ENCODE data around the gene TPSAB1. TPM values are rescaled to one million over a fixed set of nuclear protein-coding genes. Genes with fewer than 3 reads are reported as not detected.
"Not testable (repeated sequence)": the region's sequence is repeated elsewhere in the genome, so short reads cannot be mapped to it uniquely, and the experiment has no call there.

The TPSAB1 gene
- total RNA-seq, 1 experiment from 2014 or later = not detected

DNA sequence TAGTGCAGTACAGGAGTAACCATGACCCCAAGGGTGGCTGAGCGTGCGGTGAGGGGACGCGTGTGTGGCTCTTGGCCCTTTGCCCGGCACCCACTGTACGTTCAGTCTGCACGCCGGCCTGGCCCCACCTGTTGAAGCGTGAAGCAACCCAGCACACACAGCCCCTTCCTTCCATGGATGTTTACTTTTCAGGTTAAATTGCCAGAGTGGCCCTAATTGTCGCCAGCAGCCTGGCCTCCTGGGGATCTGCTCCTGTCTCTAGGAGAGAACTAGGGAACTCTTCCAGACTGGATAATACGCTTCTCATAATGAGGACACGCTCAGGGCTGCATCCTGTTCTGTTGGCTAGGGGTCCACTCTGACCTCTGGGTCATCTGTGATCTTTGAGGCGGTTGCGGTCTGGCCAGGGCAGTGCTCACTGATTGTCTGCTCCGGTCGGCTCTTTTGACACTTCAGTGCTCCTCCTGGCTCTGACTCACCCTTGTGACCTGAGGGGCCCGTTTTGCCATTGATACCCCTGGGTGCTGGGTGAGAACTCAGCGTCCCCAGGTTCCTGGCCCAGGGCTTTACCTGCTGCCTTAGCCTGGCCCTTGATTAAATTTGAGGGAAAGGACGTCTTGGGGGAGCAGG is 43.2 kb upstream of the TPSAB1 start:
- Mint-ChIP-seq H3K36me3 (ENCODE audit: insufficient read depth, unreplicated experiment) (no peaks in the 10 kb centered on the region), H3K4me1 (ENCODE audit: low read depth, unreplicated experiment) (no peaks in the 10 kb centered on the region), H3K4me3 (ENCODE audit: low read depth, unreplicated experiment) (no peak overlapping the region), H3K27ac (ENCODE audit: unreplicated experiment) (no peak overlapping the region), H3K9me3 (ENCODE audit: low read depth, unreplicated experiment) (no peaks in the 10 kb centered on the region), H3K27me3 (ENCODE audit: unreplicated experiment) (peaks cover 80% of the 10 kb centered on the region)
- no TSS peak for BruUV-seq (replicated peaks)
- CTCF ChIA-PET = no interaction called here
- DNase-seq = no peak
- TF ChIP-seq, protein P1, sequence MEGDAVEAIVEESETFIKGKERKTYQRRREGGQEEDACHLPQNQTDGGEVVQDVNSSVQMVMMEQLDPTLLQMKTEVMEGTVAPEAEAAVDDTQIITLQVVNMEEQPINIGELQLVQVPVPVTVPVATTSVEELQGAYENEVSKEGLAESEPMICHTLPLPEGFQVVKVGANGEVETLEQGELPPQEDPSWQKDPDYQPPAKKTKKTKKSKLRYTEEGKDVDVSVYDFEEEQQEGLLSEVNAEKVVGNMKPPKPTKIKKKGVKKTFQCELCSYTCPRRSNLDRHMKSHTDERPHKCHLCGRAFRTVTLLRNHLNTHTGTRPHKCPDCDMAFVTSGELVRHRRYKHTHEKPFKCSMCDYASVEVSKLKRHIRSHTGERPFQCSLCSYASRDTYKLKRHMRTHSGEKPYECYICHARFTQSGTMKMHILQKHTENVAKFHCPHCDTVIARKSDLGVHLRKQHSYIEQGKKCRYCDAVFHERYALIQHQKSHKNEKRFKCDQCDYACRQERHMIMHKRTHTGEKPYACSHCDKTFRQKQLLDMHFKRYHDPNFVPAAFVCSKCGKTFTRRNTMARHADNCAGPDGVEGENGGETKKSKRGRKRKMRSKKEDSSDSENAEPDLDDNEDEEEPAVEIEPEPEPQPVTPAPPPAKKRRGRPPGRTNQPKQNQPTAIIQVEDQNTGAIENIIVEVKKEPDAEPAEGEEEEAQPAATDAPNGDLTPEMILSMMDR (IDR thresholded peaks at IDR 0.05; ENCODE audit: unreplicated experiment) = no peak
- intact Hi-C loops (cut with micrococcal nuclease; ENCODE audit: unreplicated experiment) = no loop called here

GRCh38 chr16:1198194-1198593 is 42.3 kb upstream of the TPSAB1 start:
- CTCF ChIA-PET = no interaction called here
- TF ChIP-seq, protein P1 (IDR thresholded peaks at IDR 0.05; ENCODE audit: unreplicated experiment) = no peak
- intact Hi-C loops (cut with micrococcal nuclease; ENCODE audit: unreplicated experiment) = no loop called here
- no peak for DNase-seq
- BruUV-seq (replicated peaks) = no TSS peak
- Mint-ChIP-seq H3K27me3 (ENCODE audit: unreplicated experiment) (peaks cover 80% of the 10 kb centered on the region), H3K4me1 (ENCODE audit: low read depth, unreplicated experiment) (no peaks in the 10 kb centered on the region), H3K27ac (ENCODE audit: unreplicated experiment) (no peak overlapping the region), H3K4me3 (ENCODE audit: low read depth, unreplicated experiment) (no peak overlapping the region), H3K36me3 (ENCODE audit: insufficient read depth, unreplicated experiment) (no peaks in the 10 kb centered on the region), H3K9me3 (ENCODE audit: low read depth, unreplicated experiment) (no peaks in the 10 kb centered on the region)

- intact Hi-C loops (cut with micrococcal nuclease; ENCODE audit: unreplicated experiment); H3K9me3 Mint-ChIP-seq (ENCODE audit: low read depth, unreplicated experiment); BruUV-seq (replicated peaks); H3K36me3 Mint-ChIP-seq (ENCODE audit: insufficient read depth, unreplicated experiment); CTCF ChIA-PET; H3K4me1 Mint-ChIP-seq (ENCODE audit: low read depth, unreplicated experiment); DNase-seq; H3K27ac Mint-ChIP-seq (ENCODE audit: unreplicated experiment); H3K4me3 Mint-ChIP-seq (ENCODE audit: low read depth, unreplicated experiment): not testable (repeated sequence)
- H3K27me3 Mint-ChIP-seq (ENCODE audit: unreplicated experiment) = peaks cover 80% of the 10 kb centered on the region
These were observed 41.7 kb upstream of the TPSAB1 start for GRCh38 chr16:1198671-1199346.

GRCh38 chr16:1199347-1200013 is 41.0 kb upstream of the TPSAB1 start:
- no peak overlapping the region for H3K4me3 Mint-ChIP-seq (ENCODE audit: low read depth, unreplicated experiment)
- H3K9me3 Mint-ChIP-seq (ENCODE audit: low read depth, unreplicated experiment) = no peaks in the 10 kb centered on the region
- intact Hi-C loops (cut with micrococcal nuclease; ENCODE audit: unreplicated experiment) = no loop called here
- no peaks in the 10 kb centered on the region for H3K36me3 Mint-ChIP-seq (ENCODE audit: insufficient read depth, unreplicated experiment)
- BruUV-seq (replicated peaks) = no TSS peak
- H3K27ac Mint-ChIP-seq (ENCODE audit: unreplicated experiment) = peak overlapping the region; percentile 3
- no peak for DNase-seq
- H3K4me1 Mint-ChIP-seq (ENCODE audit: low read depth, unreplicated experiment) = no peaks in the 10 kb centered on the region
- peaks cover 82% of the 10 kb centered on the region for H3K27me3 Mint-ChIP-seq (ENCODE audit: unreplicated experiment)
- CTCF ChIA-PET = no interaction called here
- TF ChIP-seq, protein P1 (IDR thresholded peaks at IDR 0.05; ENCODE audit: unreplicated experiment) = no peak

Data from Calu3 (cell line).